OCI-LY1 (cell line): ENCODE measurements around the gene WDR5.

Source experiments
- CTCF ChIP-seq: fragments of 200-600 bp; sonication (generic), shearing (Covaris generic); IDR thresholded peaks from 2 replicates; pipeline ENCODE4 v1.5.1; 2017; ENCODE audit warnings: mild to moderate bottlenecking, antibody characterized with exemption, low read length, moderate library complexity, mixed read lengths
- EZH2 ChIP-seq: fragments of 200-600 bp; sonication (generic), shearing (Covaris generic); IDR thresholded peaks from 2 replicates; pipeline ENCODE4 v1.8.0; 2017; ENCODE audit warnings: borderline replicate concordance, mixed run types, mild to moderate bottlenecking, antibody characterized with exemption, low read length, moderate library complexity, mixed read lengths

- no peak for TF ChIP-seq EZH2
- TF ChIP-seq CTCF = no peak
Observed at GRCh38 chr9:134150557-134151214, 14.8 kb downstream of the WDR5 start.
